Fibroblast of lung (primary cell): ENCODE data around the gene GSPT2. TPM values are rescaled to one million over a fixed set of nuclear protein-coding genes. Genes with fewer than 3 reads are reported as not detected.
A peak's percentile ranks its signal among the peaks of the same experiment; 100 is the strongest.

ENCODE experiments used
- DNase-seq, 2 donors: peaks; one replicate each; pipeline versions ENCODE4 v3.0.0 to v3.0.0-alpha.2; 2010; ENCODE audit warnings: low read depth in 2 of 2
- H2AFZ ChIP-seq: 2 replicates; pipeline ENCODE4 v1.5.1; 2012; ENCODE audit warnings: low read length, control low read depth, inconsistent platforms
- H3K27ac ChIP-seq: 2 replicates; pipeline ENCODE4 v1.5.1; 2011; ENCODE audit warnings: low read length, control low read depth; ENCODE audit not compliant: insufficient read depth
- H3K27me3 ChIP-seq: 2 replicates; pipeline ENCODE4 v1.5.1; 2011; ENCODE audit warnings: mild to moderate bottlenecking, low read length; ENCODE audit not compliant: control insufficient read depth, insufficient read depth
- H3K36me3 ChIP-seq: 2 replicates; pipeline ENCODE4 v1.5.1; 2011; ENCODE audit warnings: low read length; ENCODE audit not compliant: control insufficient read depth, insufficient read depth
- H3K4me1 ChIP-seq: 2 replicates; pipeline ENCODE4 v1.5.1; 2011; ENCODE audit warnings: low read length; ENCODE audit not compliant: control insufficient read depth, insufficient read depth; ENCODE audit errors: extremely low read depth
- H3K4me2 ChIP-seq: 2 replicates; pipeline ENCODE4 v1.5.1; 2011; ENCODE audit warnings: low read length, control low read depth; ENCODE audit not compliant: insufficient read depth; ENCODE audit errors: extremely low read depth
- H3K4me3 ChIP-seq, 4 experiments: fragments of 200-600 bp in 1 of 4; sonication (generic) in 1 of 4; replicated peaks in 1 of 4; 2 replicates each; pipeline ENCODE4 v1.5.1; 2011 to 2016; ENCODE audit warnings: low read length in 4 of 4, low read depth in 3 of 4, mild to moderate bottlenecking in 3 of 4, control low read depth in 2 of 4, inconsistent platforms in 1 of 4, mixed read lengths in 1 of 4; ENCODE audit not compliant: insufficient read depth in 1 of 4; ENCODE audit errors: control extremely low read depth in 1 of 4
- H3K79me2 ChIP-seq: 2 replicates; pipeline ENCODE4 v1.5.1; 2012; ENCODE audit warnings: mild to moderate bottlenecking, low read length, inconsistent platforms; ENCODE audit not compliant: control insufficient read depth, insufficient read depth
- H3K9ac ChIP-seq: 2 replicates; pipeline ENCODE4 v1.5.1; 2011; ENCODE audit warnings: mild to moderate bottlenecking, low read length, control low read depth; ENCODE audit not compliant: insufficient read depth
- H3K9me3 ChIP-seq: 2 replicates; pipeline ENCODE4 v1.5.1; 2012; ENCODE audit warnings: low read depth, low read length; ENCODE audit not compliant: control insufficient read depth, insufficient read depth
- H4K20me1 ChIP-seq: 2 replicates; pipeline ENCODE4 v1.5.1; 2011; ENCODE audit warnings: low read length; ENCODE audit not compliant: control insufficient read depth, insufficient read depth; ENCODE audit errors: extremely low read depth
- EZH2 ChIP-seq: IDR thresholded peaks from 2 replicates; pipeline ENCODE4 v1.5.1; 2012; ENCODE audit warnings: low read length, control low read depth, mild to moderate bottlenecking; ENCODE audit errors: missing control alignments
- polyA plus RNA-seq, 2 donors: library from polyadenylated mRNA; depleted of rRNA in 1 of 2; stranded (reverse) in 1 of 2; unstranded in 1 of 2; fragments of >200 nt; gene quantifications; 2 replicates each; pipeline ENCODE4 v1.2.1, GENCODE V29; 2011 to 2012; ENCODE audit warnings: missing spikeins in 1 of 2
- total RNA-seq: library from RNA; depleted of rRNA; stranded (reverse); fragments of >200 nt; gene quantifications from 2 replicates; pipeline ENCODE4 v1.2.1, GENCODE V29; 2014
- TF ChIP-seq, protein P1 (sequence below), 2 donors: IDR thresholded peaks in 1 of 2; conservative IDR thresholded peaks in 1 of 2; 1 replicate in 1 of 2; 2 replicates in 1 of 2; pipeline ENCODE4 v1.5.1; 2011 to 2012; ENCODE audit warnings: low read length in 2 of 2, control low read depth in 1 of 2, inconsistent platforms in 1 of 2, low read depth in 1 of 2, mild to moderate bottlenecking in 1 of 2

Gene GSPT2
- total and polyA plus RNA-seq, 2 donors (not counting 1 experiment from before 2014, with no cell fraction given), result 6.4 to 7.1 TPM

DNA sequence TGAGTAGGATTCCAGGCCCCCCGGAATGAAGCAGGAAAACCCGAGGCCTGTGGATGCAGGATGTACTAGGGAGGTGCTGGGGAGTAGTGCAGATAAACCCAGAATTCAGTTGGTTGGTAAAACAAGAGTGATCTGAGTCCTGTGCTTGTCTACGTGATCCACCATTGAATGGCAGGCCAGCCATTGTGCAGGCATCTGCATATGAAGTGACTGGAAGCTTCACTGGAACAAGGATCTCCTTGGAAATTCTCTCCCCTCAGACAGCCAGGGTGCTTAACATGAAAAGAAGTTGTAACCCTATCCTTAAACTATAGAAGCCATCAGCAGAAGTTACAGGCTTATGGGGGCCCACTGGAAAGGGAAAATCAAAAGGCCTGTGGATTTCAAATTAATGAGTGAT lies 656 bp upstream of the GSPT2 start:
- no peaks in the 10 kb centered on the region for H3K9me3 ChIP-seq
- DNase-seq, result no peak
- peak overlapping the region; percentile 67 for H2AFZ ChIP-seq
- TF ChIP-seq, protein P1, sequence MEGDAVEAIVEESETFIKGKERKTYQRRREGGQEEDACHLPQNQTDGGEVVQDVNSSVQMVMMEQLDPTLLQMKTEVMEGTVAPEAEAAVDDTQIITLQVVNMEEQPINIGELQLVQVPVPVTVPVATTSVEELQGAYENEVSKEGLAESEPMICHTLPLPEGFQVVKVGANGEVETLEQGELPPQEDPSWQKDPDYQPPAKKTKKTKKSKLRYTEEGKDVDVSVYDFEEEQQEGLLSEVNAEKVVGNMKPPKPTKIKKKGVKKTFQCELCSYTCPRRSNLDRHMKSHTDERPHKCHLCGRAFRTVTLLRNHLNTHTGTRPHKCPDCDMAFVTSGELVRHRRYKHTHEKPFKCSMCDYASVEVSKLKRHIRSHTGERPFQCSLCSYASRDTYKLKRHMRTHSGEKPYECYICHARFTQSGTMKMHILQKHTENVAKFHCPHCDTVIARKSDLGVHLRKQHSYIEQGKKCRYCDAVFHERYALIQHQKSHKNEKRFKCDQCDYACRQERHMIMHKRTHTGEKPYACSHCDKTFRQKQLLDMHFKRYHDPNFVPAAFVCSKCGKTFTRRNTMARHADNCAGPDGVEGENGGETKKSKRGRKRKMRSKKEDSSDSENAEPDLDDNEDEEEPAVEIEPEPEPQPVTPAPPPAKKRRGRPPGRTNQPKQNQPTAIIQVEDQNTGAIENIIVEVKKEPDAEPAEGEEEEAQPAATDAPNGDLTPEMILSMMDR (conservative IDR thresholded peaks at IDR 0.05 in 1 of 2, IDR thresholded peaks at IDR 0.05 in 1 of 2; ENCODE audit: low read depth in 1 of 2, low read length in 2 of 2), result no peak
- no peak for TF ChIP-seq EZH2
- H3K4me1 ChIP-seq, result no peaks in the 10 kb centered on the region
- no peak overlapping the region for H3K4me2 ChIP-seq
- peaks cover 3% of the 10 kb centered on the region for H3K79me2 ChIP-seq
- peaks cover 2% of the 10 kb centered on the region for H3K36me3 ChIP-seq
- H4K20me1 ChIP-seq, result no peaks in the 10 kb centered on the region
- H3K27ac ChIP-seq, result no peak overlapping the region
- no peak overlapping the region for H3K9ac ChIP-seq
- peak overlapping the region in 2 of 4 experiments; percentile 73 to 77 for H3K4me3 ChIP-seq
- no peaks in the 10 kb centered on the region for H3K27me3 ChIP-seq

DNA sequence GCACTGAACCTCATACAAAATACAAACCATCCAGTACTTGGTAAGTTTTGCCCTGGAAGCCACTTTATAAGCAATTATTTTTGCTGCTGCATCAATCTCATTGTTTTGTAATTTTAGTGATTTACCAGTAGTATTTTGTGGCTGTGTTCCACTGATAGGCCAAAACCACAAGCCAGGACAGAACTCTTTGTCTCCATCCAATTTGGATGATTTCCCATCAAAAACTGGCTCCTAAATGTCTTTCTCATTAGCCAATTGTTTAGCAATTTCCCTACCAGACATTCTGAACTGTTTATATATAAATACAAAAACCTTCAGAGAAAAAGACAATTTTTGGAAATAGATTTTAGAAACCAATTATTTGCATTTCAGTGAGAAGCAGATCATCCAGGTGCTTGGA lies 4.4 kb downstream of the GSPT2 start:
- Histone ChIP-seq H3K9ac (no peak overlapping the region), H3K27ac (no peak overlapping the region), H3K36me3 (peaks cover 2% of the 10 kb centered on the region), H3K4me2 (no peak overlapping the region), H3K27me3 (no peaks in the 10 kb centered on the region), H2AFZ (no peak overlapping the region), H4K20me1 (no peaks in the 10 kb centered on the region), H3K9me3 (no peaks in the 10 kb centered on the region), H3K4me1 (no peaks in the 10 kb centered on the region), H3K4me3 (no peak overlapping the region), H3K79me2 (peaks cover 3% of the 10 kb centered on the region)
- TF ChIP-seq EZH2, result no peak
- TF ChIP-seq, protein P1 (conservative IDR thresholded peaks at IDR 0.05 in 1 of 2, IDR thresholded peaks at IDR 0.05 in 1 of 2; ENCODE audit: low read depth in 1 of 2, low read length in 2 of 2), result no peak
- peak; percentile 18 to 23 for DNase-seq

DNA sequence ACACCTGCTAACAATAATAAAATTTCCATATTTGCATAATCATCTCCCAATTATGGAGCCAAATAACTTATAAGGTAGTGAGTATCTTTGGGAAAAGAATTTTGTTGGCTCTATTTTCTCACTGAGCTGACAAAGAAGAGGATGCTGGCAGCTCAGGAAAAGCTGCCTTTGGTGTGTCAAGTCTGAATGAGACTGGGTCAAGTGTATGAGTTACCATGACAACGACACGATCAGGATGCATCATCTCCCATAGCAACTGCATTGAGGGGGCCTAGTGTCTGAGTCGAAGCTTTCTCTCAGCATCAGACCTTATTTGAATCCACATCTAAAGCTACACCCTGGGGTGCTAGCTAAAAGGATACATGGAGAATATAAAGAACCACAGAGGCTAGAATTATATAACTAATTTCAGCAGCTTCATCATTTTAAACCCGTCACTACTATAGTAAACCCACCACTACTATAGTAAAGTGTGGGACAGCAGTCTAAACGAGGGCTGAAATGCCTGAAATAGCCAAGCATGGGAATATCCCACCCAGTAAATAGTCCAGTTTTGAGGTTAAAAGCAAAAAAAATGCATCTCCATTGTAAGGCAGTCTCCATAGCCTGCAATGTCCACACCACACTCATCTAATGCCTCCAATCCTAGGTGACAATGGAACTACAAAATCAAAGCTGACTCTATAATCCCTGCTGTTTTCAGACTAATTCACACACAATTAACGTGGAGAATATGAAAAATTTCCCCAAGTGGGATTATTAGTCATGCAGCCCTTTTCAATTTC lies 16.0 kb downstream of the GSPT2 start:
- no peak for TF ChIP-seq EZH2
- TF ChIP-seq, protein P1 (conservative IDR thresholded peaks at IDR 0.05 in 1 of 2, IDR thresholded peaks at IDR 0.05 in 1 of 2; ENCODE audit: low read depth in 1 of 2, low read length in 2 of 2), result no peak
- H2AFZ ChIP-seq, result no peak overlapping the region
- no peak overlapping the region for H3K4me2 ChIP-seq
- H3K4me3 ChIP-seq, result no peak overlapping the region
- no peak for DNase-seq
- H3K4me1 ChIP-seq, result no peaks in the 10 kb centered on the region
- H3K36me3 ChIP-seq, result no peaks in the 10 kb centered on the region
- H3K79me2 ChIP-seq, result no peaks in the 10 kb centered on the region
- H3K27me3 ChIP-seq, result no peaks in the 10 kb centered on the region
- no peak overlapping the region for H3K27ac ChIP-seq
- no peaks in the 10 kb centered on the region for H4K20me1 ChIP-seq
- no peaks in the 10 kb centered on the region for H3K9me3 ChIP-seq
- no peak overlapping the region for H3K9ac ChIP-seq
